WTC11 (cell line): Measurements from ENCODE around the gene ELL3. TPM values are rescaled to one million over a fixed set of nuclear protein-coding genes. Genes with fewer than 3 reads are reported as not detected.

Experiments
- ATAC-seq: fragments of 200-7000 bp; cut with Tn5 transposase; 2 replicates; pipeline ENCODE4 v1.10.0; 2021; ENCODE audit warnings: mild to moderate bottlenecking, moderate library complexity
- CTCF ChIA-PET: fragments of 300-600 bp; sonication (Branson Sonifier 250); formaldehyde crosslinking; loops from one replicate; lab custom pipeline; 2021; ENCODE audit warnings: antibody characterized with exemption; lab: Charles Lee
- POLR2A ChIA-PET: fragments of 350-600 bp; sonication (Branson Sonifier 250); formaldehyde crosslinking; loops from one replicate; lab custom pipeline; 2021; ENCODE audit warnings: antibody characterized with exemption; lab: Charles Lee
- DNase-seq: peaks from one replicate; pipeline ENCODE4 v3.0.0; 2021; ENCODE audit warnings: low spot score
- H3K27ac Mint-ChIP-seq: 2 replicates; pipeline ENCODE4 v1.8.0; 2021; ENCODE audit warnings: mixed read lengths
- H3K27me3 Mint-ChIP-seq: 2 replicates; pipeline ENCODE4 v1.8.0; 2021; ENCODE audit warnings: low read depth, mild to moderate bottlenecking, moderate library complexity, mixed read lengths
- H3K36me3 Mint-ChIP-seq: 2 replicates; pipeline ENCODE4 v1.8.0; 2021; ENCODE audit warnings: mixed read lengths
- H3K4me1 Mint-ChIP-seq: 2 replicates; pipeline ENCODE4 v1.8.0; 2022; ENCODE audit warnings: mixed read lengths
- H3K4me3 Mint-ChIP-seq: 2 replicates; pipeline ENCODE4 v1.8.0; 2021; ENCODE audit warnings: mild to moderate bottlenecking, moderate library complexity, mixed read lengths
- H3K9me3 Mint-ChIP-seq: 2 replicates; pipeline ENCODE4 v1.8.0; 2021; ENCODE audit warnings: mixed read lengths
- ATF1 ChIP-seq: sonication (generic); formaldehyde crosslinking; IDR thresholded peaks from 2 replicates; pipeline ENCODE4 v1.8.1; 2023; ENCODE audit warnings: mild to moderate bottlenecking, moderate library complexity, missing genetic modification reagents
- ATF2 ChIP-seq: sonication (generic); formaldehyde crosslinking; IDR thresholded peaks from 2 replicates; pipeline ENCODE4 v1.8.1; 2022; ENCODE audit warnings: low read depth, missing genetic modification reagents, borderline replicate concordance
- E2F5 ChIP-seq: sonication (generic); formaldehyde crosslinking; IDR thresholded peaks from 2 replicates; pipeline ENCODE4 v1.8.1; 2022; ENCODE audit warnings: mild to moderate bottlenecking, moderate library complexity, missing genetic modification reagents
- GRHL2 ChIP-seq: fragments of 250-450 bp; sonication (Bioruptor Pico); IDR thresholded peaks from 2 replicates; pipeline ENCODE4 v1.8.0; 2022; ENCODE audit warnings: mild to moderate bottlenecking, moderate library complexity; ENCODE audit not compliant: insufficient replicate concordance, severe bottlenecking
- GTF2I ChIP-seq: fragments of 250-450 bp; sonication (Bioruptor Pico); conservative IDR thresholded peaks from 2 replicates; pipeline ENCODE4 v1.4.0; 2021; ENCODE audit warnings: mild to moderate bottlenecking
- JAZF1 ChIP-seq: fragments of 250-450 bp; sonication (Bioruptor Pico); IDR thresholded peaks from 2 replicates; pipeline ENCODE4 v1.9.0; 2021; ENCODE audit warnings: moderate library complexity, mild to moderate bottlenecking, inconsistent platforms
- NFATC4 ChIP-seq: fragments of 250-450 bp; sonication (Bioruptor Pico); IDR thresholded peaks from 2 replicates; pipeline ENCODE4 v1.9.0; 2021; ENCODE audit warnings: mild to moderate bottlenecking
- SP1 ChIP-seq: sonication (generic); formaldehyde crosslinking; conservative IDR thresholded peaks from 2 replicates; pipeline ENCODE4 v1.8.1; 2022; ENCODE audit warnings: missing genetic modification reagents
- TEAD1 ChIP-seq: sonication (generic); formaldehyde crosslinking; IDR thresholded peaks from 2 replicates; pipeline ENCODE4 v1.8.0; 2022; ENCODE audit warnings: mild to moderate bottlenecking, missing genetic modification reagents
- ZNF121 ChIP-seq: sonication (generic); formaldehyde crosslinking; IDR thresholded peaks from 2 replicates; pipeline ENCODE4 v1.8.0; 2023; ENCODE audit warnings: missing genetic modification reagents
- ZNF232 ChIP-seq: sonication (generic); formaldehyde crosslinking; IDR thresholded peaks from 2 replicates; pipeline ENCODE4 v1.8.0; 2022; ENCODE audit warnings: mild to moderate bottlenecking, missing genetic modification reagents
- ZNF263 ChIP-seq: sonication (generic); formaldehyde crosslinking; IDR thresholded peaks from 2 replicates; pipeline ENCODE4 v1.8.1; 2022; ENCODE audit warnings: low read depth, mild to moderate bottlenecking, moderate library complexity, missing genetic modification reagents
- ZNF281 ChIP-seq: sonication (generic); formaldehyde crosslinking; IDR thresholded peaks from 2 replicates; pipeline ENCODE4 v1.8.0; 2023; ENCODE audit warnings: mild to moderate bottlenecking, missing genetic modification reagents
- total RNA-seq: library from RNA; stranded (reverse); gene quantifications from 3 replicates; pipeline ENCODE4 v1.2.3, GENCODE V29; 2021
- TF ChIP-seq, protein P1 (sequence below): sonication (generic); formaldehyde crosslinking; IDR thresholded peaks from 2 replicates; pipeline ENCODE4 v1.8.1; 2023; ENCODE audit warnings: mild to moderate bottlenecking, missing genetic modification reagents
- TF ChIP-seq, protein P2 (sequence below): sonication (generic); formaldehyde crosslinking; IDR thresholded peaks from 2 replicates; pipeline ENCODE4 v1.8.0; 2022; ENCODE audit warnings: missing genetic modification reagents
- TF ChIP-seq, protein P3 (sequence below): fragments of 250-450 bp; sonication (Bioruptor Pico); IDR thresholded peaks from 2 replicates; pipeline ENCODE4 v1.8.0; 2021; ENCODE audit warnings: mild to moderate bottlenecking
- TF ChIP-seq, protein P4 (sequence below): sonication (generic); formaldehyde crosslinking; IDR thresholded peaks from 2 replicates; pipeline ENCODE4 v1.8.1; 2023; ENCODE audit warnings: mild to moderate bottlenecking, missing genetic modification reagents, borderline replicate concordance

The ELL3 gene
- total RNA-seq, 1 experiment from 2014 or later: 8.8 TPM

DNA sequence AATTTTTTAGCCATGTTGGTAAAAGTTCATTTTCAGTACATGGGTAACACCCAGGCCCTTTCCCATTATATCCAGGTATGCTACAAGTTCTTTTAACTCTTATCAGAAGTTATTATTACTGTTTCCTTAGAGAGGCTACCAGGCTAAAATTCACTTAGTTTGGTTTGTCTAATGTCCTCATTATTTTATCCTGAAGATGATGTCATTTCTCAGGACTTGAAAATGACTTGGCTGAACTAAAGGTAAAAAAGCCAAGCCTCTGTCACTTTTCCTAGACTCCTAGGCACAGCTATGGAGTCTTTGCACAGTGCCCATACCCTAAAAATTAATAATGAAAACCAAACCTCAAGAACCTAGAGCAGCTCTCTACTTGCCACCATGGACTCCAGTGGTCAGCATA lies 4.1 kb downstream of the ELL3 start (continued):
- TF ChIP-seq, protein P1, sequence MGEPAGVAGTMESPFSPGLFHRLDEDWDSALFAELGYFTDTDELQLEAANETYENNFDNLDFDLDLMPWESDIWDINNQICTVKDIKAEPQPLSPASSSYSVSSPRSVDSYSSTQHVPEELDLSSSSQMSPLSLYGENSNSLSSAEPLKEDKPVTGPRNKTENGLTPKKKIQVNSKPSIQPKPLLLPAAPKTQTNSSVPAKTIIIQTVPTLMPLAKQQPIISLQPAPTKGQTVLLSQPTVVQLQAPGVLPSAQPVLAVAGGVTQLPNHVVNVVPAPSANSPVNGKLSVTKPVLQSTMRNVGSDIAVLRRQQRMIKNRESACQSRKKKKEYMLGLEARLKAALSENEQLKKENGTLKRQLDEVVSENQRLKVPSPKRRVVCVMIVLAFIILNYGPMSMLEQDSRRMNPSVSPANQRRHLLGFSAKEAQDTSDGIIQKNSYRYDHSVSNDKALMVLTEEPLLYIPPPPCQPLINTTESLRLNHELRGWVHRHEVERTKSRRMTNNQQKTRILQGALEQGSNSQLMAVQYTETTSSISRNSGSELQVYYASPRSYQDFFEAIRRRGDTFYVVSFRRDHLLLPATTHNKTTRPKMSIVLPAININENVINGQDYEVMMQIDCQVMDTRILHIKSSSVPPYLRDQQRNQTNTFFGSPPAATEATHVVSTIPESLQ (CRISPR knock-in tag): no peak
- no peak for TF ChIP-seq SP1 (CRISPR knock-in tag)
- no peak for TF ChIP-seq ZNF281
- no peak for TF ChIP-seq JAZF1 (CRISPR knock-in tag)
- TF ChIP-seq ZNF263 (CRISPR knock-in tag): no peak
- no peak for TF ChIP-seq NFATC4 (CRISPR knock-in tag)
- no peak for TF ChIP-seq E2F5 (CRISPR knock-in tag)
- TF ChIP-seq ZNF232 (CRISPR knock-in tag): no peak
- TF ChIP-seq, protein P2, sequence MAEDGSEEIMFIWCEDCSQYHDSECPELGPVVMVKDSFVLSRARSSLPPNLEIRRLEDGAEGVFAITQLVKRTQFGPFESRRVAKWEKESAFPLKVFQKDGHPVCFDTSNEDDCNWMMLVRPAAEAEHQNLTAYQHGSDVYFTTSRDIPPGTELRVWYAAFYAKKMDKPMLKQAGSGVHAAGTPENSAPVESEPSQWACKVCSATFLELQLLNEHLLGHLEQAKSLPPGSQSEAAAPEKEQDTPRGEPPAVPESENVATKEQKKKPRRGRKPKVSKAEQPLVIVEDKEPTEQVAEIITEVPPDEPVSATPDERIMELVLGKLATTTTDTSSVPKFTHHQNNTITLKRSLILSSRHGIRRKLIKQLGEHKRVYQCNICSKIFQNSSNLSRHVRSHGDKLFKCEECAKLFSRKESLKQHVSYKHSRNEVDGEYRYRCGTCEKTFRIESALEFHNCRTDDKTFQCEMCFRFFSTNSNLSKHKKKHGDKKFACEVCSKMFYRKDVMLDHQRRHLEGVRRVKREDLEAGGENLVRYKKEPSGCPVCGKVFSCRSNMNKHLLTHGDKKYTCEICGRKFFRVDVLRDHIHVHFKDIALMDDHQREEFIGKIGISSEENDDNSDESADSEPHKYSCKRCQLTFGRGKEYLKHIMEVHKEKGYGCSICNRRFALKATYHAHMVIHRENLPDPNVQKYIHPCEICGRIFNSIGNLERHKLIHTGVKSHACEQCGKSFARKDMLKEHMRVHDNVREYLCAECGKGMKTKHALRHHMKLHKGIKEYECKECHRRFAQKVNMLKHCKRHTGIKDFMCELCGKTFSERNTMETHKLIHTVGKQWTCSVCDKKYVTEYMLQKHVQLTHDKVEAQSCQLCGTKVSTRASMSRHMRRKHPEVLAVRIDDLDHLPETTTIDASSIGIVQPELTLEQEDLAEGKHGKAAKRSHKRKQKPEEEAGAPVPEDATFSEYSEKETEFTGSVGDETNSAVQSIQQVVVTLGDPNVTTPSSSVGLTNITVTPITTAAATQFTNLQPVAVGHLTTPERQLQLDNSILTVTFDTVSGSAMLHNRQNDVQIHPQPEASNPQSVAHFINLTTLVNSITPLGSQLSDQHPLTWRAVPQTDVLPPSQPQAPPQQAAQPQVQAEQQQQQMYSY (CRISPR knock-in tag): no peak
- no peak for TF ChIP-seq ATF2 (CRISPR knock-in tag)

DNA sequence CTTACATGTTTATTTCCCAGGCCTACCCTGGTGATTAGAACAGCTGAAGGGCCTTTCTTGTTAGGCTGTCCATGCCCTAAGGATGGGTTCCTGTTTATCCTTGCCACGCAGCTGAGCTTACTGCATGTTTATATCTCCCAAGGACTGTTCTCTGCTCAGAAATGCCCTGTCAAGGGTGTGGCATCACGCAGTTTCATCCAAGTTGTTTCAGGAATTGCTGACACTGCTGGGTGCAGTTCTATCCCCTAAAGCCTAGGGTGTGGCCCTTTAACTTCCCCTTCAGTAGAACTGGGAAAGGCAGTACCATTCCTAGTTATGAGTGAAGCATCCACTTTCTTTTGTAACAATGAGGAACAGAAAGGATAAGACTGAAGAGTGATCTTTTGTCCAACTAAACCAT lies 5.0 kb downstream of the ELL3 start:
- peaks cover 13% of the 10 kb centered on the region for H3K4me1 Mint-ChIP-seq
- no peaks in the 10 kb centered on the region for H3K27me3 Mint-ChIP-seq
- DNase-seq: no peak
- ChIA-PET POLR2A (no interaction called here), CTCF (interaction anchor here (0.6 kb wide), 1 partner anchor 22 kb away, joined by 3 read pairs; no protein-coding TSS in a partner anchor)
- H3K4me3 Mint-ChIP-seq: no peak overlapping the region
- H3K9me3 Mint-ChIP-seq: no peaks in the 10 kb centered on the region
- no peak for ATAC-seq
- H3K27ac Mint-ChIP-seq: no peak overlapping the region
- H3K36me3 Mint-ChIP-seq: peaks cover 62% of the 10 kb centered on the region
- TF ChIP-seq ATF1 (CRISPR knock-in tag) (no peak), ZNF121 (CRISPR knock-in tag) (no peak), GTF2I (CRISPR knock-in tag) (no peak), TEAD1 (CRISPR knock-in tag) (no peak), GRHL2 (CRISPR knock-in tag) (no peak), ZNF281 (no peak)
- TF ChIP-seq, protein P3, sequence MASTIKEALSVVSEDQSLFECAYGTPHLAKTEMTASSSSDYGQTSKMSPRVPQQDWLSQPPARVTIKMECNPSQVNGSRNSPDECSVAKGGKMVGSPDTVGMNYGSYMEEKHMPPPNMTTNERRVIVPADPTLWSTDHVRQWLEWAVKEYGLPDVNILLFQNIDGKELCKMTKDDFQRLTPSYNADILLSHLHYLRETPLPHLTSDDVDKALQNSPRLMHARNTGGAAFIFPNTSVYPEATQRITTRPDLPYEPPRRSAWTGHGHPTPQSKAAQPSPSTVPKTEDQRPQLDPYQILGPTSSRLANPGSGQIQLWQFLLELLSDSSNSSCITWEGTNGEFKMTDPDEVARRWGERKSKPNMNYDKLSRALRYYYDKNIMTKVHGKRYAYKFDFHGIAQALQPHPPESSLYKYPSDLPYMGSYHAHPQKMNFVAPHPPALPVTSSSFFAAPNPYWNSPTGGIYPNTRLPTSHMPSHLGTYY: no peak
- TF ChIP-seq, protein P4, sequence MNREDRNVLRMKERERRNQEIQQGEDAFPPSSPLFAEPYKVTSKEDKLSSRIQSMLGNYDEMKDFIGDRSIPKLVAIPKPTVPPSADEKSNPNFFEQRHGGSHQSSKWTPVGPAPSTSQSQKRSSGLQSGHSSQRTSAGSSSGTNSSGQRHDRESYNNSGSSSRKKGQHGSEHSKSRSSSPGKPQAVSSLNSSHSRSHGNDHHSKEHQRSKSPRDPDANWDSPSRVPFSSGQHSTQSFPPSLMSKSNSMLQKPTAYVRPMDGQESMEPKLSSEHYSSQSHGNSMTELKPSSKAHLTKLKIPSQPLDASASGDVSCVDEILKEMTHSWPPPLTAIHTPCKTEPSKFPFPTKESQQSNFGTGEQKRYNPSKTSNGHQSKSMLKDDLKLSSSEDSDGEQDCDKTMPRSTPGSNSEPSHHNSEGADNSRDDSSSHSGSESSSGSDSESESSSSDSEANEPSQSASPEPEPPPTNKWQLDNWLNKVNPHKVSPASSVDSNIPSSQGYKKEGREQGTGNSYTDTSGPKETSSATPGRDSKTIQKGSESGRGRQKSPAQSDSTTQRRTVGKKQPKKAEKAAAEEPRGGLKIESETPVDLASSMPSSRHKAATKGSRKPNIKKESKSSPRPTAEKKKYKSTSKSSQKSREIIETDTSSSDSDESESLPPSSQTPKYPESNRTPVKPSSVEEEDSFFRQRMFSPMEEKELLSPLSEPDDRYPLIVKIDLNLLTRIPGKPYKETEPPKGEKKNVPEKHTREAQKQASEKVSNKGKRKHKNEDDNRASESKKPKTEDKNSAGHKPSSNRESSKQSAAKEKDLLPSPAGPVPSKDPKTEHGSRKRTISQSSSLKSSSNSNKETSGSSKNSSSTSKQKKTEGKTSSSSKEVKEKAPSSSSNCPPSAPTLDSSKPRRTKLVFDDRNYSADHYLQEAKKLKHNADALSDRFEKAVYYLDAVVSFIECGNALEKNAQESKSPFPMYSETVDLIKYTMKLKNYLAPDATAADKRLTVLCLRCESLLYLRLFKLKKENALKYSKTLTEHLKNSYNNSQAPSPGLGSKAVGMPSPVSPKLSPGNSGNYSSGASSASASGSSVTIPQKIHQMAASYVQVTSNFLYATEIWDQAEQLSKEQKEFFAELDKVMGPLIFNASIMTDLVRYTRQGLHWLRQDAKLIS: no peak
